Measurements from ENCODE around the gene STRN. TPM values are rescaled to one million over a fixed set of nuclear protein-coding genes. Genes with fewer than 3 reads are reported as not detected.
A peak's percentile ranks its signal among the peaks of the same experiment; 100 is the strongest.

STRN gene
- total and polyA plus RNA-seq, 9 of the 15 experiments (the other 6 are each of a cell fraction or from before 2014, with no cell fraction given), result 1.3 to 31.2 (median 20.0) TPM

GRCh38 chr2:36966370-36967235, at the start of gene STRN (continued):
- TF ChIP-seq ZNF518B (CRISPR knock-in tag; IDR thresholded peaks at IDR 0.05) (no peak), KDM2B (CRISPR knock-in tag; IDR thresholded peaks at IDR 0.05) (no peak), TAF9B (IDR thresholded peaks at IDR 0.05; ENCODE audit: partially characterized antibody) (peak; percentile 61), SUPT5H (IDR thresholded peaks at IDR 0.05) (peak; percentile 91), ZNF311 (CRISPR knock-in tag; IDR thresholded peaks at IDR 0.05) (no peak), ZNF561 (CRISPR knock-in tag; conservative IDR thresholded peaks at IDR 0.05) (no peak), HNRNPUL1 (IDR thresholded peaks at IDR 0.05; ENCODE audit: low read length) (no peak), U2AF2 (optimal IDR thresholded peaks at IDR 0.05; ENCODE audit: low read depth, low read length) (no peak), ATF3 (IDR thresholded peaks at IDR 0.05) (no peak), ATF3 (CRISPR knock-in tag; conservative IDR thresholded peaks at IDR 0.05) (no peak), RAD21 (CRISPR knock-in tag; conservative IDR thresholded peaks at IDR 0.05 in 1 of 2, IDR thresholded peaks at IDR 0.05 in 1 of 2) (no peak), TAF1 (IDR thresholded peaks at IDR 0.05; ENCODE audit: control insufficient read depth, extremely low read depth, insufficient read depth, low read length, severe bottlenecking) (peak; percentile 69), FOXJ3 (CRISPR knock-in tag; IDR thresholded peaks at IDR 0.05) (no peak), MCM5 (IDR thresholded peaks at IDR 0.05; ENCODE audit: low read depth) (no peak)
- TF ChIP-seq, protein P1, sequence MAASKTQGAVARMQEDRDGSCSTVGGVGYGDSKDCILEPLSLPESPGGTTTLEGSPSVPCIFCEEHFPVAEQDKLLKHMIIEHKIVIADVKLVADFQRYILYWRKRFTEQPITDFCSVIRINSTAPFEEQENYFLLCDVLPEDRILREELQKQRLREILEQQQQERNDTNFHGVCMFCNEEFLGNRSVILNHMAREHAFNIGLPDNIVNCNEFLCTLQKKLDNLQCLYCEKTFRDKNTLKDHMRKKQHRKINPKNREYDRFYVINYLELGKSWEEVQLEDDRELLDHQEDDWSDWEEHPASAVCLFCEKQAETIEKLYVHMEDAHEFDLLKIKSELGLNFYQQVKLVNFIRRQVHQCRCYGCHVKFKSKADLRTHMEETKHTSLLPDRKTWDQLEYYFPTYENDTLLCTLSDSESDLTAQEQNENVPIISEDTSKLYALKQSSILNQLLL (CRISPR knock-in tag; IDR thresholded peaks at IDR 0.05; ENCODE audit: borderline replicate concordance), result no peak
- TF ChIP-seq, protein P2, sequence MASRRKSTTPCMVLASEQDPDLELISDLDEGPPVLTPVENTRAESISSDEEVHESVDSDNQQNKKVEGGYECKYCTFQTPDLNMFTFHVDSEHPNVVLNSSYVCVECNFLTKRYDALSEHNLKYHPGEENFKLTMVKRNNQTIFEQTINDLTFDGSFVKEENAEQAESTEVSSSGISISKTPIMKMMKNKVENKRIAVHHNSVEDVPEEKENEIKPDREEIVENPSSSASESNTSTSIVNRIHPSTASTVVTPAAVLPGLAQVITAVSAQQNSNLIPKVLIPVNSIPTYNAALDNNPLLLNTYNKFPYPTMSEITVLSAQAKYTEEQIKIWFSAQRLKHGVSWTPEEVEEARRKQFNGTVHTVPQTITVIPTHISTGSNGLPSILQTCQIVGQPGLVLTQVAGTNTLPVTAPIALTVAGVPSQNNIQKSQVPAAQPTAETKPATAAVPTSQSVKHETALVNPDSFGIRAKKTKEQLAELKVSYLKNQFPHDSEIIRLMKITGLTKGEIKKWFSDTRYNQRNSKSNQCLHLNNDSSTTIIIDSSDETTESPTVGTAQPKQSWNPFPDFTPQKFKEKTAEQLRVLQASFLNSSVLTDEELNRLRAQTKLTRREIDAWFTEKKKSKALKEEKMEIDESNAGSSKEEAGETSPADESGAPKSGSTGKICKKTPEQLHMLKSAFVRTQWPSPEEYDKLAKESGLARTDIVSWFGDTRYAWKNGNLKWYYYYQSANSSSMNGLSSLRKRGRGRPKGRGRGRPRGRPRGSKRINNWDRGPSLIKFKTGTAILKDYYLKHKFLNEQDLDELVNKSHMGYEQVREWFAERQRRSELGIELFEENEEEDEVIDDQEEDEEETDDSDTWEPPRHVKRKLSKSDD (conservative IDR thresholded peaks at IDR 0.05; ENCODE audit: low read length), result no peak
- TF ChIP-seq, protein P3, sequence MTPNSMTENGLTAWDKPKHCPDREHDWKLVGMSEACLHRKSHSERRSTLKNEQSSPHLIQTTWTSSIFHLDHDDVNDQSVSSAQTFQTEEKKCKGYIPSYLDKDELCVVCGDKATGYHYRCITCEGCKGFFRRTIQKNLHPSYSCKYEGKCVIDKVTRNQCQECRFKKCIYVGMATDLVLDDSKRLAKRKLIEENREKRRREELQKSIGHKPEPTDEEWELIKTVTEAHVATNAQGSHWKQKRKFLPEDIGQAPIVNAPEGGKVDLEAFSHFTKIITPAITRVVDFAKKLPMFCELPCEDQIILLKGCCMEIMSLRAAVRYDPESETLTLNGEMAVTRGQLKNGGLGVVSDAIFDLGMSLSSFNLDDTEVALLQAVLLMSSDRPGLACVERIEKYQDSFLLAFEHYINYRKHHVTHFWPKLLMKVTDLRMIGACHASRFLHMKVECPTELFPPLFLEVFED (CRISPR knock-in tag; conservative IDR thresholded peaks at IDR 0.05), result 0 out of 2 replicates have a peak, but pooled peaks have one; percentile 25

All from K562 (cell line).